BE2C (cell line): Measurements from ENCODE around the gene HS3ST5.
"Not testable (repeated sequence)": the region's sequence is repeated elsewhere in the genome, so short reads cannot be mapped to it uniquely, and the experiment has no call there.

Experiments
- DNase-seq: peaks from one replicate; pipeline ENCODE4 v3.0.0-alpha.2; 2020
- H3K27me3 ChIP-seq: fragments of 250-450 bp; sonication (Bioruptor Pico); 2 replicates; pipeline ENCODE4 v1.5.1; 2020; ENCODE audit warnings: mild to moderate bottlenecking
- H3K36me3 ChIP-seq: fragments of 250-450 bp; sonication (Bioruptor Pico); 2 replicates; pipeline ENCODE4 v1.5.1; 2020; ENCODE audit warnings: mild to moderate bottlenecking
- H3K4me1 ChIP-seq: fragments of 250-450 bp; sonication (Bioruptor Pico); 2 replicates; pipeline ENCODE4 v1.5.1; 2020
- H3K4me3 ChIP-seq: 2 replicates; pipeline ENCODE4 v1.5.1; 2011; ENCODE audit warnings: low read depth, low read length
- H3K9me3 ChIP-seq: fragments of 250-450 bp; sonication (Bioruptor Pico); 2 replicates; pipeline ENCODE4 v1.5.1; 2020
- CTCF ChIP-seq: IDR thresholded peaks from 2 replicates; pipeline ENCODE4 v1.5.1; 2012; ENCODE audit warnings: mild to moderate bottlenecking, low read depth, low read length

The HS3ST5 gene

GRCh38 chr6:114032721-114033120 is 310.1 kb downstream of the HS3ST5 start:
- H3K36me3 ChIP-seq = no peaks in the 10 kb centered on the region
- DNase-seq = no peak
- no peak overlapping the region for H3K4me3 ChIP-seq
- no peaks in the 10 kb centered on the region for H3K27me3 ChIP-seq
- H3K9me3 ChIP-seq = no peaks in the 10 kb centered on the region
- TF ChIP-seq CTCF = no peak
- H3K4me1 ChIP-seq = peaks cover 2% of the 10 kb centered on the region; the same call in 1 of the 2 replicates

DNA sequence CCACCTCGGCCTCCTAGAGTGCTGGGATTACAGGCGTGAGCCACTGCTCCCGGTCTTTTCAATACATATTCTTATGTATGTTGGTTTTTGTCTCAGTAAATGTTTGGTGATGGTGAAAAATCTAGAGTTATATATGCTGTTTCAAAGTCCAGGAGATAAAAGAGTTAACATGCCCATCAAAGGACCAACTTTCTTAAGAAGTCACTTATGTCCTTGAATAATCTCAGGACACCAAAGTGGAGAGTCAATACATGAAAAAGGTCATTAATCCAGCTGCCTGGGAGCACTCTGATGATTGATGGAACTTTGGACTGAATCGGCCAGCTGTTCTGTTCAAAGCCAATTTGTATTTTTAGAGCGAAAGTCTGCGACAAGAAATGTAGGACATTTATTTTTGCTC is 312.1 kb downstream of the HS3ST5 start:
- DNase-seq = no peak
- Histone ChIP-seq H3K4me3 (no peak overlapping the region), H3K36me3 (no peaks in the 10 kb centered on the region), H3K27me3 (no peaks in the 10 kb centered on the region), H3K4me1 (no peaks in the 10 kb centered on the region), H3K9me3 (no peaks in the 10 kb centered on the region)
- no peak for TF ChIP-seq CTCF

DNA sequence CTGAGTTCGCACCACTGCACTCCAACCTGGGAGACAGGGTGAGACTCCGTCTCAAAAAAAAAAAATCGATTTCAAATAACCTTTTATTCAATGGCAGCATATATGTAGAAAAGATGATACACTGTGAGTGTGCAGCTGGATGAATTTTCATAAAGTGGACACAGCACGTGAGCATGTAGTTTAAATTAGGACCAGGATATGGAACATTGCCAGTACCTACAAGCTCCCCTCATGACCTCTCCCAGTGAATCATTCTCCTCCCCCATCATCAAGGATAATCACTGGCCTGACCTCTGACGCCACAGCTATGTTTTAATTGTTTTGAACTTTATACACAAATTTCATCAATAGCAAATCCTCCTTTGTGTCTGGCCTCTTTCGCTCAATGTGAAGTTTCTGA is 318.1 kb downstream of the HS3ST5 start:
- H3K4me3 ChIP-seq = no peak overlapping the region
- H3K9me3 ChIP-seq = no peaks in the 10 kb centered on the region
- no peak for DNase-seq
- H3K4me1 ChIP-seq = no peaks in the 10 kb centered on the region
- no peaks in the 10 kb centered on the region for H3K27me3 ChIP-seq
- no peak for TF ChIP-seq CTCF
- H3K36me3 ChIP-seq = no peaks in the 10 kb centered on the region

DNA sequence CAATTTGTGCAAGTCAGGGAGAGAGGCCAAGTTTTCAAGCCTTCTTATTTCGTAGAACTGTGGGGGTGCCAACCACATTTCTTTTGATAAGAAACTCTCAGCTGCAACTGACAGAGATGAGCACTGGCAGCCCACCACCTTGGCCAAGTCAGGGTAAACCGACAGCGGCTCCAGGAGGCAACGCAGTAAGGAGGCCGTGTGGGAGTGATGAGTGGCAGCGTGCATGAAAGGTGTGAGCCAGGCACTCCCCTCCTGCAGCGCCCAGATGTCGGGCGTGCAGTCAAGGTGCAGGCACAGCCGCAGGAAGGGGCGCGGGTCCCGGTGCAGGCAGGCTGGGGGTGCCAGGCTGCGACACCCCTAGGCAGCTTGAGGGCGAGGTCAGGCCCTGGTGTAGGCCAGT is 322.6 kb downstream of the HS3ST5 start:
- H3K9me3 ChIP-seq = no peaks in the 10 kb centered on the region
- H3K4me1 ChIP-seq = no peaks in the 10 kb centered on the region
- TF ChIP-seq CTCF = no peak
- H3K27me3 ChIP-seq = no peaks in the 10 kb centered on the region
- no peaks in the 10 kb centered on the region for H3K36me3 ChIP-seq
- H3K4me3 ChIP-seq = no peak overlapping the region
- no peak for DNase-seq

- H3K4me1 ChIP-seq, DNase-seq, H3K9me3 ChIP-seq, H3K4me3 ChIP-seq, H3K36me3 ChIP-seq, H3K27me3 ChIP-seq: not testable (repeated sequence)
These were observed 325.7 kb downstream of the HS3ST5 start for GRCh38 chr6:114017146-114017545.

- not testable (repeated sequence) for H3K4me1 ChIP-seq, H3K9me3 ChIP-seq, H3K27me3 ChIP-seq, H3K36me3 ChIP-seq, DNase-seq, H3K4me3 ChIP-seq
These were observed 328.7 kb downstream of the HS3ST5 start for GRCh38 chr6:114014106-114014505.

- H3K4me1 ChIP-seq, DNase-seq, H3K36me3 ChIP-seq, H3K9me3 ChIP-seq, H3K4me3 ChIP-seq, H3K27me3 ChIP-seq: not testable (repeated sequence)
These were observed 331.3 kb downstream of the HS3ST5 start for GRCh38 chr6:114011486-114011885.

GRCh38 chr6:114010540-114010939 is 332.3 kb downstream of the HS3ST5 start:
- no peaks in the 10 kb centered on the region for H3K27me3 ChIP-seq
- TF ChIP-seq CTCF = no peak

More at GRCh38 chr6:114010540-114010939, 332.3 kb downstream of the HS3ST5 start:
- H3K36me3 ChIP-seq = no peaks in the 10 kb centered on the region
- DNase-seq = no peak
- H3K4me3 ChIP-seq = no peak overlapping the region
- H3K4me1 ChIP-seq = no peaks in the 10 kb centered on the region
- H3K9me3 ChIP-seq = no peaks in the 10 kb centered on the region
